Measurements from ENCODE around the gene SRSF6. TPM values are rescaled to one million over a fixed set of nuclear protein-coding genes. Genes with fewer than 3 reads are reported as not detected.
A peak's percentile ranks its signal among the peaks of the same experiment; 100 is the strongest.
"Not testable (repeated sequence)": the region's sequence is repeated elsewhere in the genome, so short reads cannot be mapped to it uniquely, and the experiment has no call there.

SRSF6 gene
- total RNA-seq, 1 donor from 2014 or later, result 86.1 TPM

- H3K4me2 ChIP-seq, result no peak overlapping the region
- H3K9me3 Mint-ChIP-seq, result peaks cover 10% of the 10 kb centered on the region
- no peaks in the 10 kb centered on the region for H4K20me1 ChIP-seq (ENCODE audit: low read depth)
- H3K79me2 ChIP-seq (ENCODE audit: low read depth), result no peaks in the 10 kb centered on the region
- no peak overlapping the region for H3K4me3 Mint-ChIP-seq
- H3K9ac ChIP-seq, result no peak overlapping the region
- H2AFZ ChIP-seq (replicated peaks), result no peak overlapping the region
- no peaks in the 10 kb centered on the region for H3K36me3 Mint-ChIP-seq
- no peak overlapping the region for H3K4me3 ChIP-seq
- H3K27me3 Mint-ChIP-seq (ENCODE audit: insufficient read depth, low read depth), result peaks cover 4% of the 10 kb centered on the region
- no peaks in the 10 kb centered on the region for H3F3A ChIP-seq (ENCODE audit: low read depth)
- no peaks in the 10 kb centered on the region for H3K27me3 ChIP-seq
- no peaks in the 10 kb centered on the region for H3K4me1 Mint-ChIP-seq
- H3K4me1 ChIP-seq, result no peaks in the 10 kb centered on the region
- H3K9me3 ChIP-seq (ENCODE audit: low read depth), result no peaks in the 10 kb centered on the region
- H3K27ac Mint-ChIP-seq, result no peak overlapping the region
- DNase-seq (ENCODE audit: low spot score), result no peak
- no peak overlapping the region for H3K27ac ChIP-seq
- TF ChIP-seq EZH2 (IDR thresholded peaks at IDR 0.05) (no peak), EZH2phosphoT487 (IDR thresholded peaks at IDR 0.05) (no peak), CTCF (IDR thresholded peaks at IDR 0.05) (no peak)
- H3K36me3 ChIP-seq, result no peaks in the 10 kb centered on the region
These were observed 34.4 kb downstream of the SRSF6 start for GRCh38 chr20:43492101-43492500.

- no peak overlapping the region for H3K4me2 ChIP-seq
- no peak overlapping the region for H3K27ac ChIP-seq
- H3F3A ChIP-seq (ENCODE audit: low read depth), result no peaks in the 10 kb centered on the region
- H2AFZ ChIP-seq (replicated peaks), result no peak overlapping the region
- H3K9ac ChIP-seq, result no peak overlapping the region
- H3K36me3 Mint-ChIP-seq, result no peaks in the 10 kb centered on the region
- H3K9me3 ChIP-seq (ENCODE audit: low read depth), result no peaks in the 10 kb centered on the region
- TF ChIP-seq EZH2phosphoT487 (IDR thresholded peaks at IDR 0.05), result no peak
- no peak for TF ChIP-seq EZH2 (IDR thresholded peaks at IDR 0.05)
- TF ChIP-seq CTCF (IDR thresholded peaks at IDR 0.05), result no peak
- no peaks in the 10 kb centered on the region for H4K20me1 ChIP-seq (ENCODE audit: low read depth)
- H3K79me2 ChIP-seq (ENCODE audit: low read depth), result no peaks in the 10 kb centered on the region
- H3K27me3 Mint-ChIP-seq (ENCODE audit: insufficient read depth, low read depth), result peaks cover 2% of the 10 kb centered on the region
- no peaks in the 10 kb centered on the region for H3K36me3 ChIP-seq
- H3K9me3 Mint-ChIP-seq, result peaks cover 2% of the 10 kb centered on the region
- no peaks in the 10 kb centered on the region for H3K27me3 ChIP-seq
- H3K4me1 ChIP-seq, result no peaks in the 10 kb centered on the region
- H3K4me1 Mint-ChIP-seq, result no peaks in the 10 kb centered on the region
- no peak overlapping the region for H3K27ac Mint-ChIP-seq
- no peak for DNase-seq (ENCODE audit: low spot score)
- no peak overlapping the region for H3K4me3 ChIP-seq
- no peak overlapping the region for H3K4me3 Mint-ChIP-seq
These were observed 37.7 kb downstream of the SRSF6 start for GRCh38 chr20:43495388-43495787.

GRCh38 chr20:43502021-43502420 is 44.3 kb downstream of the SRSF6 start:
- H3F3A ChIP-seq (ENCODE audit: low read depth); H3K9ac ChIP-seq; H3K36me3 ChIP-seq; H3K4me1 ChIP-seq; H3K27ac ChIP-seq; H3K4me2 ChIP-seq; H4K20me1 ChIP-seq (ENCODE audit: low read depth); H3K4me3 ChIP-seq; H3K9me3 Mint-ChIP-seq; H3K4me1 Mint-ChIP-seq; H3K9me3 ChIP-seq (ENCODE audit: low read depth); H3K27me3 Mint-ChIP-seq (ENCODE audit: insufficient read depth, low read depth); H3K27ac Mint-ChIP-seq; DNase-seq (ENCODE audit: low spot score); H2AFZ ChIP-seq (replicated peaks); H3K79me2 ChIP-seq (ENCODE audit: low read depth); H3K4me3 Mint-ChIP-seq; H3K36me3 Mint-ChIP-seq: not testable (repeated sequence)
- peaks cover 26% of the 10 kb centered on the region for H3K27me3 ChIP-seq

- Histone ChIP-seq H3F3A (ENCODE audit: low read depth) (peaks cover 15% of the 10 kb centered on the region), H3K27me3 (peaks cover 41% of the 10 kb centered on the region), H3K4me2 (no peak overlapping the region), H3K79me2 (ENCODE audit: low read depth) (no peaks in the 10 kb centered on the region), H2AFZ (replicated peaks) (no peak overlapping the region), H3K27ac (no peak overlapping the region), H4K20me1 (ENCODE audit: low read depth) (no peaks in the 10 kb centered on the region), H3K9me3 (ENCODE audit: low read depth) (no peaks in the 10 kb centered on the region), H3K36me3 (no peaks in the 10 kb centered on the region), H3K9ac (no peak overlapping the region), H3K4me1 (no peaks in the 10 kb centered on the region), H3K4me3 (no peak overlapping the region)
- Mint-ChIP-seq H3K27me3 (ENCODE audit: insufficient read depth, low read depth) (peaks cover 21% of the 10 kb centered on the region), H3K4me1 (no peaks in the 10 kb centered on the region), H3K27ac (no peak overlapping the region), H3K4me3 (peak overlapping the region; percentile 74), H3K36me3 (peaks cover 2% of the 10 kb centered on the region), H3K9me3 (peaks cover 2% of the 10 kb centered on the region)
- DNase-seq (ENCODE audit: low spot score), result no peak
- TF ChIP-seq EZH2 (IDR thresholded peaks at IDR 0.05) (no peak), CTCF (IDR thresholded peaks at IDR 0.05) (no peak), EZH2phosphoT487 (IDR thresholded peaks at IDR 0.05) (no peak)
These were observed 48.5 kb downstream of the SRSF6 start for GRCh38 chr20:43506238-43506637.
